OCI-LY7 (cell line): ENCODE data around the gene NAPA. TPM values are rescaled to one million over a fixed set of nuclear protein-coding genes. Genes with fewer than 3 reads are reported as not detected.

ENCODE experiments used
- BruUV-seq: library from RNA; stranded (reverse); fragments of 400-500 nt; replicated peaks from 2 replicates; lab custom pipeline; 2021; lab: Mats Ljungman, UMichigan
- CTCF ChIA-PET: fragments of 300-600 bp; sonication (Branson Sonifier 250); formaldehyde crosslinking; loops from one replicate; lab custom pipeline; 2022; ENCODE audit warnings: antibody characterized with exemption; ENCODE audit not compliant: unreplicated experiment; lab: Charles Lee
- POLR2A ChIA-PET: fragments of 300-600 bp; sonication (Branson Sonifier 250); formaldehyde crosslinking; loops from one replicate; lab custom pipeline; 2022; ENCODE audit warnings: antibody characterized with exemption; lab: Charles Lee
- DNase-seq: peaks from one replicate; pipeline ENCODE4 v3.0.0-alpha.2; 2015; ENCODE audit warnings: low spot score
- H2AFZ ChIP-seq: fragments of 200-600 bp; sonication (generic), shearing (Covaris generic); 2 replicates; pipeline ENCODE4 v1.6.1; 2014; ENCODE audit warnings: mild to moderate bottlenecking, antibody characterized with exemption, low read length, moderate library complexity
- H3K27ac ChIP-seq: fragments of 200-600 bp; sonication (generic); 2 replicates; pipeline ENCODE4 v1.5.1; 2014; ENCODE audit warnings: mixed run types, low read depth, mild to moderate bottlenecking, moderate library complexity, low read length, inconsistent platforms; ENCODE audit not compliant: poor library complexity, severe bottlenecking
- H3K36me3 ChIP-seq: fragments of 200-600 bp; sonication (generic); 2 replicates; pipeline ENCODE4 v1.6.1; 2014; ENCODE audit warnings: mild to moderate bottlenecking, antibody characterized with exemption, low read length, moderate library complexity, mixed read lengths; ENCODE audit not compliant: insufficient read depth
- H3K4me1 ChIP-seq: fragments of 200-600 bp; sonication (generic); 2 replicates; pipeline ENCODE4 v1.5.1; 2014; ENCODE audit warnings: mild to moderate bottlenecking, low read length; ENCODE audit not compliant: insufficient read depth, poor library complexity, severe bottlenecking
- H3K4me2 ChIP-seq: fragments of 200-600 bp; sonication (generic); 2 replicates; pipeline ENCODE4 v1.6.1; 2014; ENCODE audit warnings: mild to moderate bottlenecking, low read length
- H3K4me3 ChIP-seq: fragments of 200-600 bp; sonication (generic); 2 replicates; pipeline ENCODE4 v1.5.1; 2014; ENCODE audit warnings: mild to moderate bottlenecking, low read depth, low read length; ENCODE audit not compliant: poor library complexity, severe bottlenecking
- H3K79me2 ChIP-seq: fragments of 200-600 bp; sonication (generic); 2 replicates; pipeline ENCODE4 v1.6.1; 2016; ENCODE audit warnings: low read depth, mild to moderate bottlenecking, low read length, moderate library complexity, mixed read lengths; ENCODE audit not compliant: insufficient read depth
- H3K9me2 ChIP-seq: fragments of 200-600 bp; sonication (generic); 2 replicates; pipeline ENCODE4 v1.6.1; 2016; ENCODE audit warnings: mild to moderate bottlenecking, low read length, mixed read lengths; ENCODE audit not compliant: insufficient read depth
- H3K9me3 ChIP-seq: fragments of 200-600 bp; sonication (generic); 2 replicates; pipeline ENCODE4 v1.6.1; 2014; ENCODE audit warnings: mild to moderate bottlenecking, mixed run types, low read length, mixed read lengths
- H4K20me1 ChIP-seq: fragments of 200-600 bp; sonication (generic); 2 replicates; pipeline ENCODE4 v1.6.1; 2014; ENCODE audit warnings: mild to moderate bottlenecking, antibody characterized with exemption, low read length, moderate library complexity, mixed read lengths; ENCODE audit not compliant: insufficient read depth
- CTCF ChIP-seq: fragments of 200-600 bp; sonication (generic); conservative IDR thresholded peaks from 2 replicates; pipeline ENCODE4 v1.5.1; 2014; ENCODE audit warnings: mild to moderate bottlenecking, antibody characterized with exemption, low read length, moderate library complexity, mixed read lengths
- EZH2phosphoT487 ChIP-seq: fragments of 200-600 bp; sonication (generic); IDR thresholded peaks from 2 replicates; pipeline ENCODE4 v1.6.1; 2018; ENCODE audit warnings: low read depth, borderline replicate concordance, mild to moderate bottlenecking, mixed run types, antibody characterized with exemption, low read length, moderate library complexity, mixed read lengths
- intact Hi-C: fragments of 100-400 bp; cut with micrococcal nuclease; formaldehyde crosslinking; loops from one replicate; pipeline ENCODE4 v1.10.0; 2022; ENCODE audit not compliant: unreplicated experiment
- total RNA-seq, 2 experiments: library from RNA; depleted of rRNA in 1 of 2; stranded (reverse); fragments of >200 nt in 1 of 2; shearing (Covaris generic) in 1 of 2; gene quantifications; 2 replicates each; pipeline ENCODE4 v1.2.3, GENCODE V29; 2014 to 2022

The NAPA gene
- total RNA-seq, 2 experiments from 2014 or later, result 56.5 to 71.4 TPM

DNA sequence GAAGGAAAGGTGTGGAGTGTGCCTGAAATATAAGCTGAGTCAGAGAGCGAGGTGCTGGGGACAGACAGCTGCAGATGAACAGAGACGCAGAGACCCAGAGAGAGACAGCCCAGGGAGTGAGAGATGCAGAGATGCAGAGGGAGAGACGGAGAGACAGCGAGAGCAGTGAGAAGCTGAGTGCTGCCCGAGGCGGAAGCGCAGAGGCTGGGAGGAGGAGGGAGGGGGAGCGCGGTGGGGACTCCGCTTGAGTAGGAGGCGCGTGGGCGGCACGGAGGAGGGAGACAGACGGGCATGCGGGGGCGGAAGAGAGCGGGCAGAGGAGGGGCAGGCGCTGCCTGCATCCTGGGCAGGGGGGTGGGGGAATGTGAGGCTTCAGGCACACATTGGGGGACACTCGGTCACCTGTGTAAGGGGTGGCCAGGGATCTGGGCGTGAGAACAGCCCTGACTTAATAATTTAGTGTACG, 68.9 kb downstream of the NAPA start:
- no peaks in the 10 kb centered on the region for H3K79me2 ChIP-seq
- TF ChIP-seq EZH2phosphoT487 (no peak), CTCF (no peak)
- intact Hi-C loops, result no loop called here
- DNase-seq, result peak; percentile 13
- H3K4me1 ChIP-seq, result peaks cover 8% of the 10 kb centered on the region
- ChIA-PET POLR2A (no interaction called here), CTCF (no interaction called here)
- no peaks in the 10 kb centered on the region for H3K9me2 ChIP-seq
- H3K36me3 ChIP-seq, result no peaks in the 10 kb centered on the region
- no peak overlapping the region for H3K4me2 ChIP-seq
- no peak overlapping the region for H3K4me3 ChIP-seq
- no peaks in the 10 kb centered on the region for H3K9me3 ChIP-seq
- H2AFZ ChIP-seq, result no peak overlapping the region
- no peak overlapping the region for H3K27ac ChIP-seq
- no TSS peak for BruUV-seq
- no peaks in the 10 kb centered on the region for H4K20me1 ChIP-seq

DNA sequence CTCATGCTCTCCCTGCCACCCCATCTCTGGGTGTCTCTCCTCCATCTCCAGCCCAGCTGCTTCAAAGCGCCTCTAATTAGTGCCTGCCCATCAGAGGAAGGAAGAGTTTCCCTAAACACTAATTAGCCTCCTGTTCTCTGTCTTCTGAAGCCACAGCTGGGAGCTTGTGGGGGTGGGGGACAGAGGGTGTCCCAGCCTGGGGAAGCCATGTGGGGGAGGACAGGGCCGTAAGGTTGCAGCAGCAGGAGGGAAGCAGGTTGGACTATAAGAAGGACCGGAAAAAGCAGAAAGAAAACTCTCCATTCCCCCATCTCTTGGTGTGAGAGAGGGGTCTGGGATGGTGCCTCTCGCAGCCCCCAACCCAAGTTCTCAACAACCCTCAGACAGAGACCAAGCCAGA, 69.3 kb downstream of the NAPA start:
- Histone ChIP-seq H3K27ac (no peak overlapping the region), H3K9me3 (no peaks in the 10 kb centered on the region), H3K36me3 (no peaks in the 10 kb centered on the region), H3K4me1 (peaks cover 8% of the 10 kb centered on the region), H3K4me3 (no peak overlapping the region), H3K9me2 (no peaks in the 10 kb centered on the region), H4K20me1 (no peaks in the 10 kb centered on the region), H2AFZ (no peak overlapping the region), H3K4me2 (no peak overlapping the region), H3K79me2 (no peaks in the 10 kb centered on the region)
- intact Hi-C loops, result no loop called here
- ChIA-PET CTCF (no interaction called here), POLR2A (no interaction called here)
- no peak for DNase-seq
- TF ChIP-seq CTCF, result no peak
- TF ChIP-seq EZH2phosphoT487, result no peak
- no TSS peak for BruUV-seq

DNA sequence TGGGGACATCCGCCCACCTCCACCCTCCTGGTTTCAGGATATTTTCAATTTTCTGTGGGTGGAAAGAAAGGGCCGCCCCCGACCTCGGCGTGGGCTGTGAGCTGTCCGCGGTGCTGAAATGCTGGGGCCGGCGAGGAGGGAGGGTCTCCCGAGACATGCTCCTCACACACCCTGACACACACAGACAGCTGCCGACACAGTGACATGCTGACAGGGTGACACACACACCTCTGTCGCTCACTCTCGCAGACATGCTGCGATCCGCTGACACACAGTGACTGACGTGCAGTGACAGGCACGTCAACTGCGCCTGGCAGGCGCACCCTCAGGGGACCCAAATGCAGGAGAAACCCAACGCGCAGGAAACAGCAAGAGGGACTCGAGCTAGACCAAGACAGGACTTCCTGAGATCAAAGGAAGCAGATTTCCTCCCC, 70.5 kb downstream of the NAPA start:
- H3K36me3 ChIP-seq, result no peaks in the 10 kb centered on the region
- H3K27ac ChIP-seq, result no peak overlapping the region
- no peak overlapping the region for H2AFZ ChIP-seq
- ChIA-PET POLR2A (no interaction called here), CTCF (no interaction called here)
- BruUV-seq, result no TSS peak
- intact Hi-C loops, result no loop called here
- H3K9me2 ChIP-seq, result no peaks in the 10 kb centered on the region
- H3K9me3 ChIP-seq, result no peaks in the 10 kb centered on the region
- no peak for DNase-seq
- no peaks in the 10 kb centered on the region for H4K20me1 ChIP-seq
- no peak overlapping the region for H3K4me3 ChIP-seq
- no peak overlapping the region for H3K4me2 ChIP-seq
- no peak for TF ChIP-seq CTCF
- TF ChIP-seq EZH2phosphoT487, result no peak
- H3K4me1 ChIP-seq, result peaks cover 8% of the 10 kb centered on the region
- H3K79me2 ChIP-seq, result no peaks in the 10 kb centered on the region
